Measurements from ENCODE around the gene MS4A2. TPM values are rescaled to one million over a fixed set of nuclear protein-coding genes. Genes with fewer than 3 reads are reported as not detected.

The MS4A2 gene
- total and polyA plus RNA-seq, 2 experiments from 2014 or later, result not detected

DNA sequence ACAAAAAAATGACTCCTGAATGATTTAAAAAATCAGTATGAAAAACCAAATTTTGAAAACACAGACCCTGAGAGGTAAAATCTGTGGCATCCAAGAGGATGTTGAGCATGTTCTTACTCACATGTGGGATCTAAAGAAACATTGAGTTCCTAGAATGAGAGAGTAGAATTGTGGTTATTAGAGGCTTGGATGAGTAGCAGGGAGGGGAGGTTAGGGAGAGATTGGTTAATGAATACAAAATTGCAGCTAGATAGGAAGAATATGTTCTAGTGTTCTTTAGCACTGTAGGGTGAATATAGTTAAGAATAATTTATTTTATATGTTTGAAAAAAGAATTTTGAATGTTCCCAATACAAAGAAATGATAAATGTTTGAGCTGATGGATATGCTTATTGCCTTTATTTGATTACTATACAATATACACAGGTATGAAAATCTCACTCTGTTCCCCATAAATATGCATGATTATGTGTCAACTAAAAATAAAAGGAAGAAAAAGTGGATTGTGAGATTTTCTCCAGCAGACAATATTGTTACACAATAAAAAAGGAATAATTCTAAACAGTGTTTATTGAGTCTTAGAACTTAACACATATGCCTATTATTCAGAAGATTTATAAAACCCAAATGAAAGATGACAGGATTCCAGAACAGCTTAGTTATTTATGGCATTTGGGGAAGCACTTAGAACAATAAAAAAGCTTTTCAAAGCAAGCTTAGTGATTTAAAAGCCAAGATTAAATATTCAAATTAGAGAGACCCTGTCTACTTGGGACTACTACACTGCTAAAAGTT is 28.7 kb downstream of the MS4A2 start:
- H3F3A ChIP-seq (replicated peaks; ENCODE audit: low read depth), result no peaks in the 10 kb centered on the region
- no peak overlapping the region for H2AFZ ChIP-seq
- Mint-ChIP-seq H3K9me3 (no peaks in the 10 kb centered on the region; the same call in 2 of the 3 replicates), H3K36me3 (ENCODE audit: low read depth) (peaks cover 3% of the 10 kb centered on the region; the same call in 1 of the 3 replicates), H3K4me3 (no peak overlapping the region), H3K27ac (no peak overlapping the region; the same call in 1 of the 2 replicates), H3K4me1 (peaks cover 24% of the 10 kb centered on the region), H3K27me3 (ENCODE audit: insufficient read depth, low read depth, poor library complexity) (no peaks in the 10 kb centered on the region)
- no peaks in the 10 kb centered on the region for H3K27me3 ChIP-seq (ENCODE audit: insufficient read depth)
- 0 out of 2 replicates have a peak, but pooled peaks cover 3% of the 10 kb centered on the region for H3K9me2 ChIP-seq (ENCODE audit: insufficient read depth)
- H3K36me3 ChIP-seq (ENCODE audit: insufficient read depth), result no peaks in the 10 kb centered on the region
- ATAC-seq, result no peak
- H3K27ac ChIP-seq (ENCODE audit: low read depth), result no peak overlapping the region
- no peak for DNase-seq (ENCODE audit: low spot score)
- H4K20me1 ChIP-seq (replicated peaks; ENCODE audit: insufficient read depth), result no peaks in the 10 kb centered on the region
- peak overlapping the region; percentile 31; the same call in 1 of the 2 replicates for H3K4me2 ChIP-seq
- H3K79me2 ChIP-seq (replicated peaks; ENCODE audit: insufficient read depth), result no peaks in the 10 kb centered on the region
- H3K4me3 ChIP-seq, result no peak overlapping the region
- H3K4me1 ChIP-seq (ENCODE audit: insufficient read depth), result peaks cover 40% of the 10 kb centered on the region
- no peak for TF ChIP-seq NANOG (IDR thresholded peaks at IDR 0.05; ENCODE audit: borderline replicate concordance)
- TF ChIP-seq, protein P1, sequence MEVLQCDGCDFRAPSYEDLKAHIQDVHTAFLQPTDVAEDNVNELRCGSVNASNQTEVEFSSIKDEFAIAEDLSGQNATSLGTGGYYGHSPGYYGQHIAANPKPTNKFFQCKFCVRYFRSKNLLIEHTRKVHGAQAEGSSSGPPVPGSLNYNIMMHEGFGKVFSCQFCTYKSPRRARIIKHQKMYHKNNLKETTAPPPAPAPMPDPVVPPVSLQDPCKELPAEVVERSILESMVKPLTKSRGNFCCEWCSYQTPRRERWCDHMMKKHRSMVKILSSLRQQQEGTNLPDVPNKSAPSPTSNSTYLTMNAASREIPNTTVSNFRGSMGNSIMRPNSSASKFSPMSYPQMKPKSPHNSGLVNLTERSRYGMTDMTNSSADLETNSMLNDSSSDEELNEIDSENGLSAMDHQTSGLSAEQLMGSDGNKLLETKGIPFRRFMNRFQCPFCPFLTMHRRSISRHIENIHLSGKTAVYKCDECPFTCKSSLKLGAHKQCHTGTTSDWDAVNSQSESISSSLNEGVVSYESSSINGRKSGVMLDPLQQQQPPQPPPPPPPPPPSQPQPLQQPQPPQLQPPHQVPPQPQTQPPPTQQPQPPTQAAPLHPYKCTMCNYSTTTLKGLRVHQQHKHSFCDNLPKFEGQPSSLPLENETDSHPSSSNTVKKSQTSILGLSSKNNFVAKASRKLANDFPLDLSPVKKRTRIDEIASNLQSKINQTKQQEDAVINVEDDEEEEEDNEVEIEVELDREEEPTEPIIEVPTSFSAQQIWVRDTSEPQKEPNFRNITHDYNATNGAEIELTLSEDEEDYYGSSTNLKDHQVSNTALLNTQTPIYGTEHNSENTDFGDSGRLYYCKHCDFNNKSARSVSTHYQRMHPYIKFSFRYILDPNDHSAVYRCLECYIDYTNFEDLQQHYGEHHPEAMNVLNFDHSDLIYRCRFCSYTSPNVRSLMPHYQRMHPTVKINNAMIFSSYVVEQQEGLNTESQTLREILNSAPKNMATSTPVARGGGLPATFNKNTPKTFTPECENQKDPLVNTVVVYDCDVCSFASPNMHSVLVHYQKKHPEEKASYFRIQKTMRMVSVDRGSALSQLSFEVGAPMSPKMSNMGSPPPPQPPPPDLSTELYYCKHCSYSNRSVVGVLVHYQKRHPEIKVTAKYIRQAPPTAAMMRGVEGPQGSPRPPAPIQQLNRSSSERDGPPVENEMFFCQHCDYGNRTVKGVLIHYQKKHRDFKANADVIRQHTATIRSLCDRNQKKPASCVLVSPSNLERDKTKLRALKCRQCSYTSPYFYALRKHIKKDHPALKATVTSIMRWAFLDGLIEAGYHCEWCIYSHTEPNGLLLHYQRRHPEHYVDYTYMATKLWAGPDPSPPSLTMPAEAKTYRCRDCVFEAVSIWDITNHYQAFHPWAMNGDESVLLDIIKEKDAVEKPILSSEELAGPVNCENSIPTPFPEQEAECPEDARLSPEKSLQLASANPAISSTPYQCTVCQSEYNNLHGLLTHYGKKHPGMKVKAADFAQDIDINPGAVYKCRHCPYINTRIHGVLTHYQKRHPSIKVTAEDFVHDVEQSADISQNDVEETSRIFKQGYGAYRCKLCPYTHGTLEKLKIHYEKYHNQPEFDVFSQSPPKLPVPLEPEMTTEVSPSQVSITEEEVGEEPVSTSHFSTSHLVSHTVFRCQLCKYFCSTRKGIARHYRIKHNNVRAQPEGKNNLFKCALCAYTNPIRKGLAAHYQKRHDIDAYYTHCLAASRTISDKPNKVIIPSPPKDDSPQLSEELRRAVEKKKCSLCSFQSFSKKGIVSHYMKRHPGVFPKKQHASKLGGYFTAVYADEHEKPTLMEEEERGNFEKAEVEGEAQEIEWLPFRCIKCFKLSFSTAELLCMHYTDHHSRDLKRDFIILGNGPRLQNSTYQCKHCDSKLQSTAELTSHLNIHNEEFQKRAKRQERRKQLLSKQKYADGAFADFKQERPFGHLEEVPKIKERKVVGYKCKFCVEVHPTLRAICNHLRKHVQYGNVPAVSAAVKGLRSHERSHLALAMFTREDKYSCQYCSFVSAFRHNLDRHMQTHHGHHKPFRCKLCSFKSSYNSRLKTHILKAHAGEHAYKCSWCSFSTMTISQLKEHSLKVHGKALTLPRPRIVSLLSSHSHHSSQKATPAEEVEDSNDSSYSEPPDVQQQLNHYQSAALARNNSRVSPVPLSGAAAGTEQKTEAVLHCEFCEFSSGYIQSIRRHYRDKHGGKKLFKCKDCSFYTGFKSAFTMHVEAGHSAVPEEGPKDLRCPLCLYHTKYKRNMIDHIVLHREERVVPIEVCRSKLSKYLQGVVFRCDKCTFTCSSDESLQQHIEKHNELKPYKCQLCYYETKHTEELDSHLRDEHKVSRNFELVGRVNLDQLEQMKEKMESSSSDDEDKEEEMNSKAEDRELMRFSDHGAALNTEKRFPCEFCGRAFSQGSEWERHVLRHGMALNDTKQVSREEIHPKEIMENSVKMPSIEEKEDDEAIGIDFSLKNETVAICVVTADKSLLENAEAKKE (CRISPR knock-in tag; IDR thresholded peaks at IDR 0.05), result no peak
- TF ChIP-seq, protein P2, sequence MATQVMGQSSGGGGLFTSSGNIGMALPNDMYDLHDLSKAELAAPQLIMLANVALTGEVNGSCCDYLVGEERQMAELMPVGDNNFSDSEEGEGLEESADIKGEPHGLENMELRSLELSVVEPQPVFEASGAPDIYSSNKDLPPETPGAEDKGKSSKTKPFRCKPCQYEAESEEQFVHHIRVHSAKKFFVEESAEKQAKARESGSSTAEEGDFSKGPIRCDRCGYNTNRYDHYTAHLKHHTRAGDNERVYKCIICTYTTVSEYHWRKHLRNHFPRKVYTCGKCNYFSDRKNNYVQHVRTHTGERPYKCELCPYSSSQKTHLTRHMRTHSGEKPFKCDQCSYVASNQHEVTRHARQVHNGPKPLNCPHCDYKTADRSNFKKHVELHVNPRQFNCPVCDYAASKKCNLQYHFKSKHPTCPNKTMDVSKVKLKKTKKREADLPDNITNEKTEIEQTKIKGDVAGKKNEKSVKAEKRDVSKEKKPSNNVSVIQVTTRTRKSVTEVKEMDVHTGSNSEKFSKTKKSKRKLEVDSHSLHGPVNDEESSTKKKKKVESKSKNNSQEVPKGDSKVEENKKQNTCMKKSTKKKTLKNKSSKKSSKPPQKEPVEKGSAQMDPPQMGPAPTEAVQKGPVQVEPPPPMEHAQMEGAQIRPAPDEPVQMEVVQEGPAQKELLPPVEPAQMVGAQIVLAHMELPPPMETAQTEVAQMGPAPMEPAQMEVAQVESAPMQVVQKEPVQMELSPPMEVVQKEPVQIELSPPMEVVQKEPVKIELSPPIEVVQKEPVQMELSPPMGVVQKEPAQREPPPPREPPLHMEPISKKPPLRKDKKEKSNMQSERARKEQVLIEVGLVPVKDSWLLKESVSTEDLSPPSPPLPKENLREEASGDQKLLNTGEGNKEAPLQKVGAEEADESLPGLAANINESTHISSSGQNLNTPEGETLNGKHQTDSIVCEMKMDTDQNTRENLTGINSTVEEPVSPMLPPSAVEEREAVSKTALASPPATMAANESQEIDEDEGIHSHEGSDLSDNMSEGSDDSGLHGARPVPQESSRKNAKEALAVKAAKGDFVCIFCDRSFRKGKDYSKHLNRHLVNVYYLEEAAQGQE (IDR thresholded peaks at IDR 0.05; ENCODE audit: unreplicated experiment), result no peak
- TF ChIP-seq STAT1 (IDR thresholded peaks at IDR 0.05; ENCODE audit: unreplicated experiment), result no peak
- no peak for TF ChIP-seq EZH2phosphoT487 (IDR thresholded peaks at IDR 0.05; ENCODE audit: unreplicated experiment)
- TF ChIP-seq POLR2AphosphoS5 (IDR thresholded peaks at IDR 0.05; ENCODE audit: low read depth), result no peak
- no peak for TF ChIP-seq JUNB (IDR thresholded peaks at IDR 0.05; ENCODE audit: unreplicated experiment)
- no peak for TF ChIP-seq ETS1 (IDR thresholded peaks at IDR 0.05)
- no peak for TF ChIP-seq CREB1 (CRISPR knock-in tag; IDR thresholded peaks at IDR 0.05; ENCODE audit: low read depth)
- no peak for TF ChIP-seq ZNF114 (CRISPR knock-in tag; IDR thresholded peaks at IDR 0.05)
- TF ChIP-seq ZNF331 (CRISPR knock-in tag; IDR thresholded peaks at IDR 0.05; ENCODE audit: low read depth), result no peak
- TF ChIP-seq EZH2 (IDR thresholded peaks at IDR 0.05; ENCODE audit: low read depth, unreplicated experiment), result no peak
- TF ChIP-seq CTCF (conservative IDR thresholded peaks at IDR 0.05; ENCODE audit: low read depth in 2 of 2), result no peak

Data from GM23338 (cell line).